NCI-H1694 (cell line): ENCODE data around the gene RHO.

Experiments
- DNase-seq: peaks from one replicate; lab custom pipeline; 2025; lab: John Stamatoyannopoulos, UW

RHO gene

DNA sequence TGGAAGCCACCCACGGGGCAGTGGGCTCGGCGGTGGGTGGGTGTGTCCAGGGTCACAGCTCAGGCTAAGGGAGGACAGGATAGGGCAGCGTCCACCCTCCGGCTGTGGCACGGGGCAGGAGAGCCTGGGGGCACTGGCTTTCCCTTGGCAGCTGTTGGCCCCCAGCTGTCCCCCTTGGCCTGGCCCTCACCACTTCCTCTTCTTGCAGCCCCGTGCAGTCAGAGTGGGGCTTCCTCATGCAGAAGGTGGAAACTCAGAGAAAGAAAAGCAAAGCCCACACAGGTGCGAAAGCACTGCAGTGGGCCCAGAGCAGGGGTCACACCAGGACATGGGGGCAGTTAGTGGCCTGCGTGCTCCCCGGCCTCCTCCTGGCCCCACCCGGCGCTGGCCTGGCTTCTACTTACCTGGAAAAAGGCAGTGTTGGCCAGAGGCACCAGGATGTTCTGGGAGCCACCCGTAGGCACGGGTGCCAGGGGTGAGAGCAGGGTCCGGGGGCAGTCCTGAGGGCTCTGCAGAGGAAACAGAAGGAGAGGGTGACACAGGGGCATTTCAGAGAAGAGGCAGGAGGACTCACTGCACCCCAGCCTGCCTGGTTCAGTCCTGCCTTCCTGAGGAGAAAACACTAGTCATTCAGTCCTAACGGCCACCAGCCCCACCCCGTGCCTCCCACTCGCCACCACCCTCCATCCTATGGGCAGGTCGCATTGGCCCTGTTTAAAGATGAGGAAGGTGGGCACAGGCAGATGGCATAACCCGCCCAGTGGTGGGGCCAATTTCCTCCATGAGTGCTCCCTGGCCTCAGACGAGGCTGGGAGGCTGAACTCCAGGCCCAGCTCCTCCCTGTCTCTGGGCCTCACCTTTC lies 49.7 kb downstream of the RHO start:
- DNase-seq: peak; percentile 26

- DNase-seq: no peak
These were observed 51.6 kb downstream of the RHO start for GRCh38 chr3:129579991-129580390.

GRCh38 chr3:129581623-129582022 lies 53.2 kb downstream of the RHO start:
- no peak for DNase-seq

DNA sequence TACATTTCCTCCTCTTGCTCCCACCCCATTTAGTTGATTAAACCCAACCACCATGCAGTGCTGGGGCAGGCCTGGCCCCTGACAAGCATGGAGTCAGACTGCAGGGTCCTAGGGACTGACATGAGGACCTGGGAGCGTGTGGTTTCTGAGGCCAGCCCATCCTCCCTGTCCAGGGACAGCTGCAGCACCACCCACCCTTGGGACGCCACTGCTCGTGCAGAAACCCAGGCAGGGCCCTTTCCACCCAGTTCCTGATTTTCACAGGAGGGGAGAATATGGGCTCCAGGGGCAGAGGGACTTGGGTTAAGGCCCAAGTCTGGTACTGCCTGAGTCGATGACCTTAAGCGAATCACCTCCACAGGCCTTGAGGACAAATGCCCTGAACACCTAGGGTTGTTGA lies 54.4 kb downstream of the RHO start:
- no peak for DNase-seq

- DNase-seq: no peak
These were observed 54.9 kb downstream of the RHO start for GRCh38 chr3:129583289-129583688.

- DNase-seq: no peak
These were observed 56.2 kb downstream of the RHO start for GRCh38 chr3:129584631-129585030.
